GM23338 (cell line): ENCODE measurements around the gene PLEKHA8. TPM values are rescaled to one million over a fixed set of nuclear protein-coding genes. Genes with fewer than 3 reads are reported as not detected.

Experiments
- CREB1 ChIP-seq: fragments of 250-450 bp; sonication (Bioruptor Pico); IDR thresholded peaks from 2 replicates; pipeline ENCODE4 v1.5.0; 2020; ENCODE audit warnings: low read depth, mild to moderate bottlenecking, moderate library complexity
- CTCF ChIP-seq, 2 experiments: fragments of 200-600 bp in 1 of 2; sonication (generic) in 1 of 2; conservative IDR thresholded peaks; 2 replicates each; pipeline versions ENCODE4 v1.5.1 to v1.6.1; 2016 to 2017; ENCODE audit warnings: antibody characterized with exemption in 2 of 2, low read depth in 2 of 2, mild to moderate bottlenecking in 2 of 2, moderate library complexity in 1 of 2
- ETS1 ChIP-seq: IDR thresholded peaks from 2 replicates; pipeline ENCODE4 v1.6.1; 2016; ENCODE audit warnings: antibody characterized with exemption
- JUNB ChIP-seq: IDR thresholded peaks from one replicate; pipeline ENCODE4 v1.6.1; 2016; ENCODE audit warnings: antibody characterized with exemption; ENCODE audit not compliant: unreplicated experiment
- NANOG ChIP-seq: IDR thresholded peaks from 2 replicates; pipeline ENCODE4 v1.6.1; 2016; ENCODE audit warnings: antibody characterized with exemption, borderline replicate concordance
- POLR2AphosphoS5 ChIP-seq: IDR thresholded peaks from 2 replicates; pipeline ENCODE4 v1.6.1; 2016; ENCODE audit warnings: antibody characterized with exemption, low read depth
- REST ChIP-seq: IDR thresholded peaks from one replicate; pipeline ENCODE4 v1.6.1; 2018; ENCODE audit warnings: antibody characterized with exemption; ENCODE audit not compliant: unreplicated experiment
- STAT1 ChIP-seq: IDR thresholded peaks from one replicate; pipeline ENCODE4 v1.6.1; 2016; ENCODE audit warnings: antibody characterized with exemption; ENCODE audit not compliant: unreplicated experiment
- ZNF331 ChIP-seq: fragments of 250-450 bp; sonication (Bioruptor Pico); IDR thresholded peaks from 2 replicates; pipeline ENCODE4 v1.5.0; 2020; ENCODE audit warnings: low read depth, mild to moderate bottlenecking, moderate library complexity
- ZNF462 ChIP-seq: fragments of 250-450 bp; sonication (Bioruptor Pico); IDR thresholded peaks from 2 replicates; pipeline ENCODE4 v1.5.0; 2020; ENCODE audit warnings: mild to moderate bottlenecking, moderate library complexity
- polyA plus RNA-seq: library from polyadenylated mRNA; unstranded; fragments of >200 nt; fragmentation: Nextera tagmentation; extraction: Ambion mirVana; gene quantifications from 2 replicates; pipeline ENCODE4 v1.2.1, GENCODE V29; 2016
- total RNA-seq: library from RNA; depleted of rRNA; stranded (reverse); fragments of >200 nt; shearing (Covaris generic); gene quantifications from 2 replicates; pipeline ENCODE4 v1.2.3, GENCODE V29; 2014

Gene PLEKHA8
- total and polyA plus RNA-seq, 2 experiments from 2014 or later = 11.6 to 44.9 TPM

- no peak for TF ChIP-seq ZNF462
- no peak for TF ChIP-seq STAT1
- no peak for TF ChIP-seq JUNB
- TF ChIP-seq ZNF331 (CRISPR knock-in tag) = no peak
- TF ChIP-seq POLR2AphosphoS5 = no peak
- TF ChIP-seq NANOG = no peak
- TF ChIP-seq CTCF (conservative IDR thresholded peaks at IDR 0.05; ENCODE audit: low read depth in 2 of 2) = no peak
- no peak for TF ChIP-seq CREB1 (CRISPR knock-in tag)
- no peak for TF ChIP-seq REST
- no peak for TF ChIP-seq ETS1
Observed at GRCh38 chr7:30022991-30023390, 5.2 kb upstream of the PLEKHA8 start (continued).
